Raji (cell line): ENCODE results near the gene LTBP1.

Source experiments
- POLR2A ChIP-seq: IDR thresholded peaks from 2 replicates; pipeline ENCODE4 v1.6.1; 2011; ENCODE audit warnings: low read depth, low read length, control low read depth; ENCODE audit not compliant: insufficient read depth

Gene LTBP1

DNA sequence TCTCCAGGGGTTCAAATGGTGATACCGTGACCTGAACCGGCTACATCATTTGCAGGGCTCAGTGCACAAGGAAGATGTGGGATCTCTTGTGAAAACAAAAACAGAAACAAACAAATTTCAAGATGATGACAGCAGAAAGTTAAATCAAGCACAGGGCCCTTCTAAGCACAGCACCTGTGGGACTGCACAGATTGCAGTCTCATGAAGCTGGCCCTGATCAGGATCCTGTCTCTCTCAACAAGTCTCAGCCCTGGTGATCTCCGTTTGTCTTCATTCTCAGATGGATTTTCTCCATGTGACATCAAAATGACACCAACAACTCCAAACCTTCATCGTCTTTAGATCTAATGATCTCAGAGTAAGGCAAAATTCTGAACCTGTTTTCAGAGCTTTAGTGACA, 39.7 kb downstream of the LTBP1 start:
- TF ChIP-seq POLR2A: no peak

DNA sequence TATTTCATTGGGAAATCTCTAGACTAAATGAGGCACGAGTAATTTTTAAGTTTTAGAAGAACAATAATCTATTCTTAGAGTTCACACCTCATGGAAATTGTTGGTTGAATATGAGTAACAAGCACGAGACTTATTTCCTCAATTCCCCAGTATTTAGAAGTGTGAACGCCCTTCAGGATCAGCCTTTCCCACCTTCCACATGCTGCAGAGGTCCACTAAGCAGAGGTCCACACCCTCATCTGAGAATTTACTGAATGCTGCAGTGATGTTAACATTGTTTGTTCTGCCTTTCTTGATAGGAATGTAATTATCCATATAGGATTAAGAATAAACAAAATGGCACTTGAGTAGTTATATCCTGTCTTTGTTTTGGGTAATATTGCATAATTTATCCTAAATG, 41.8 kb downstream of the LTBP1 start:
- TF ChIP-seq POLR2A: no peak

DNA sequence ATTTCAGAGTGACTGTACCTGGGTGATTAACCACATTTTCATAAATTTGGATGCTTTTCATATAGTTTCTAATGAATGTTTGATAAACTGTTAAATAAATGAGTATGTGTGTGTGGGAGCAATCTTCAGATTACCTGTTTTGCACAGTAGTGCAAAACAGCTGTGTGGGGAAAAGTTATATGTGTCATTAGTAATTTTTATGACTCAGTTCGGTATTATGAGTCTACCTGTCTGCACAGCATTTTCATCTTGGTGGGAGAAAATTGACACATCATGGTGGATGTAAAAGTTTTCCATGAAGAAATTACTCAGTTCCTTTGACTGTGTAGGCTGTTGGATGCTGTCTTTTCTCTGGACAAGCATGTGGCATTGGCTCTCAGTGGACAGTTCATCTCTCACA, 43.8 kb downstream of the LTBP1 start:
- no peak for TF ChIP-seq POLR2A

DNA sequence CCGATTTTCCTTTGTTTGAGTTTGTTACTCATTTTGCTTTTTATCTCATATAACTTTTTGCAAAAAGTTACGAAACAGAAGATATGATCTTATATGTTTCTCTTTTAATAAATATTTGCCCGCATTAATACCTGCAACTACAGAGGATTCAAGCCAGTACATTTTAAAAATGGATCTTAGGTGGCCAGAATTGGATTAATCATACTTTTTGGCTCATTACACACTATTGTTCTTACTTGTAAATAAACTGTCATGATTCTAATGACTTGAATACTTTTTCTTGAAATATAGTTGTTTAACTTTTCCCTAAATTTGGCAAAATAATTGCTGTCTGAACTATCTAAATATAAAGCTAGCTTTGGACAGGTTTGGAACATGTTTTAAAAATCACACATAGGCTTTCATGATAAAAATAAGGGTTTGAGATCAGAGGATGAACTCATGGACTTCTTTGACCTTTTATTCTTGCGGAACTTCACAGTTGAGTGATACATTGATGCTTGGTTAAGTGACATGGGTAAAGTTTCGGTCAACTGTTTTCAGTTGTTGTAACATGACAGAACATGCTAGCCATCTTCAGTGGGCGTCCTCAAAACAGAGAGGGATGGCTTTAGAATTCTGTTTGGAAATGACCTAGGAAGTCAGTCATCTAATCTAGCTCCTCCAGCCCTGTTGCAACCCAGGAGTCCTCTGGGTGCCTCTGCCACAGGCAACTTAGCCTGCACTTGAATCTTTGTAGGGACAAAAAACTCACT, 44.5 kb downstream of the LTBP1 start:
- no peak for TF ChIP-seq POLR2A

DNA sequence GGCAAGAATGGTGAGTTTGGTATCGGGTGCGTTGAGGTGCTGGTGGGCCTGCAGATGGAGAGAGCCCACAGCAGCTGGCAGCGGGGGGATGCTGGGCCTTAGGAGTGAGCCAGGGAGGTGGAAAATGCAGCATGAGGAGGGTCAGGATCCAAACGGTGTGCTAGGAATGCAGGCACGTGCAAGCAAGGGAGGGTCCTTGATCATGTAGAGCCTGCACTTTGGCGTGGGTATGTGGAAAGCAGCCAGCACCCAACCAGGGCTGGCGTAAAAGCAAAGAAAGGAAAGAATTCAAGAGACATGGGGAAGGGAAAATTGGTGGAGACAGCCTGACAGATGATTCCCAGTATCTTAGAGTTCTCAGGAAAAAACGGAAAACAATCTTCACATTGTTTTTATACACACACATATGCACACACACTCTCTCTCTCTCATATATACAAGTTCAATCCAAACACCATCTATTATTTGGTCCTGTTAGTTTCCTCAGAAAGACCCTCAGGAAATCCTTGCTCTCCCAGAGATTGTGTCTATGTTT, 46.3 kb downstream of the LTBP1 start:
- TF ChIP-seq POLR2A: no peak

DNA sequence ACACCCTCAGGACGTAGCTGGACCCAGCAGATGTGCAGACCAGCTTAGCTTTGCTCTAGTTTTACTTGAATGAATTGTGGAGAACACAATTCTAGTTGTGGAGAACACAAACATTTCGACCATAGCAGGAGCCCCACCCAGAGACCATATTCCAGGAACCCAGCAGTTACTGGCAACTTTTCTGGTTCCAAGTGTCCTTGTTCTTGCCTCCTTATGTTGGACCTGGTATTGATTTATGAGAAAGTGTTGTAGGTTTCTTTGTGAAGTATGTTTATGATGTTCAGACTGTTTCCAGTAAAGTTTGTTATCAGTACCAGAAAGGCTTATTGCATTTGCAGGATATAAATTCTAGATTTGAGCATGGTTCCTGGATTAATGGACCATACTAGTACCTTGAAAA, 51.0 kb downstream of the LTBP1 start:
- no peak for TF ChIP-seq POLR2A

- TF ChIP-seq POLR2A: no peak
These were observed 54.2 kb downstream of the LTBP1 start for GRCh38 chr2:33000986-33001385.

DNA sequence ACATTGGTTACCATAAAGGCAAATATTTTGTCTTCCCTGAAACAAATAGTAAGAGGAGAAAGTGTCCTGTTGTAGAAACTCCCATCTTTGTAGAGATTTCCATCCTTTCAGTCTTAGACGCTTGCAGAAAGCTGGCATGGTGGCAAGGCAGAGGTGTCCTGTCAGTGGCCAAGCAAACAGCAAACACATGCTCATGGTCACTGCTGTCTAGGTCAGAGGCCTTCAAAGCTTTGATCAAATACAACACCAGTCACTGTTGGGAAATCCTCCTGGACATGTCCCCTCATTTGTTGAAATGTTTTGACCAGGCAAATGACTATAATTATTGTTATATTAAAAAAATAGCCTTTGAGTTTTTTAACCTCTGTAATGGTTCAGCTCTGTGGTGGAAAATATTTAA, 55.1 kb downstream of the LTBP1 start:
- no peak for TF ChIP-seq POLR2A

DNA sequence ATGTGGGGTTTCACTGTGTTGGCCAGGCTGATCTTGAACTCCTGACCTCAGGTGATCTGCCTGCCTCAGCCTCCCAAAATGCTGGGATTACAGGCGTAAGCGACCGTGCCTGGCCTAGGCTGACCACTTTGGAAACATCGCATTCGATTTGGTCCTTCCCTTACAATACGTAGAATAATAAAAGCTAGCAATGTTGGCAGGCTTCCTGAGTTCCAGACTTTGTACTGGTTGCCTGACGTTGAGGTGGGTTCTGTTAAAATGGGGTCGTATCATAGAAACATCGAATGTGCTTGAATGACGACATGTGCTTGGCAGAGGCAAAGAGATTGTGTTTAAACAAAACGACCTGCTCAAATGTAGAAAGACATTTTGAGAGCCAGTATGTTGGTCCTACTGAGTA, 56.1 kb downstream of the LTBP1 start:
- no peak for TF ChIP-seq POLR2A

DNA sequence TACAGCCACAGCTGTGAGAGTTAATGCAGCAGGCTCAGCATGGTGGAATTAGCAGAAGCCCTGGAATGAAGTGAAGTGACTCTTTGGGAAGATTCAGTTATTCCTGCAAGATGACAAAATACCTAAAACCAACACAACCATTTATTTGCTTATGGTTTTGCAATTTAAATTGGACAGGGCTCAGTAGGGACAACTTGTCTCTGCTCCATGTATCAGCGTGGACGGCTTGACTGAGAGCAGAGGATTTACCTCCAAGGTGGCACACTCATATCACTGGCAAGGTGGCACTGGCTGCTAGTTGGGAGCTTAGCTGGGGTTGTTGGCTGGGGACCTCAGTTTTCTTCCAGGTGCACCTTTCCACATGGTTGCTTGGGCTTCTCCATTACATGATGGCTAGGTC, 58.3 kb downstream of the LTBP1 start:
- no peak for TF ChIP-seq POLR2A

DNA sequence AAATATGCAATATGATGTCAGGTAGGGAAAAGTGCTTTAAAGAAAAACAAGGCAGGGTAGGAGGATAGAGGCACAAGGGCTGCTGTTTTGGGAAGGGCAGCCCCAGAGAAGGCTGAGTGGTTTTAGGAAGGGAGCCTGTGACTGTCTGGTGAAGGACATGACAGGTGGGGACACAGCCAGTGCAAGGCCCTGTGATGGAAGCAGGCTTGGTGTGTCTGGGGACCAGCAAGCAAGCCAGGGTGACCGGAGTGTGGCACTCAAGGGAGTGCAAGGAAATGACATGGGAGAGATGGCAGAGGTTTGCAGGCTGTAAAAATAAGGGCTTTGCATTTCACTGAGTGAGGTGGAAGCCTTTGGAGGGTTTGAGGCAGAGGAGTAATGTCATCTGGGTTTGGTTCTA, 62.0 kb downstream of the LTBP1 start:
- TF ChIP-seq POLR2A: no peak

DNA sequence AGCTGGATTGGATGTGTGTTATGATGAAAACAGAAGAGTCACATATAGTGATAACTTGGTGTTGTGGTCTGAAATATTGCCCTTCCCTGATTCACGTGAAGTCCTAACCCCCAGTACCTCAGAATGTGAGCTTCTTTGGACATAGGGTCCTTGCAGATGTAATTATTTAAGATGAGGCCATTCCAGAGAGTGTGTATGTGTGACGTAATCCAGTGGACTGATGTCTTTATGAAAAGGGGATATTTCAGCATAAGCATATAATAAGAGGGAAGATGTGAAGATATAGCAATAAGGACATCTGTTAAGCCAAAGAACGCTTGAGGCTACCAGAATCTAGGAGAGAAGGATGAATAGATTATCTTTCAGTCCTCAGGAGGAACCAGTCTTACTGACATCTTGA, 62.5 kb downstream of the LTBP1 start:
- no peak for TF ChIP-seq POLR2A

GRCh38 chr2:33011373-33011772, 64.6 kb downstream of the LTBP1 start:
- TF ChIP-seq POLR2A: no peak

DNA sequence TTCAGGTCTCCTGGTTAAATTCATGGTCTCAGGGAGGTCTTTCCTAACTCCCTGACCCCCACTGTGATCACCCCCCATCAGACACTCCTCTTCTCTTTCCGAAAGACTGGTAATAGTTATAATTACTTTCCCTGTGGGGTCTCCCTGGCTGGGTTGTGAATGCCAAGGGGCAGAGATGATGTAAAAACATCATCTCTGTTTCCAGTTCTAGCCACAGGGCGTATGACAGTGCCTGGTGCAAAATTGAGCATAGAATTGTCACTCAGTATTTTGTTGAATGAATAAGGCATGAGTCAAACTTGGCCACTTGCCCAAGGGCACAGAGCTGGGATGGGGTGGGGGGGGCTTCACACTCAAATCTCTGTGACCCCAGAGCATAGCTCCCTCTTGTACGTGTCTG, 65.2 kb downstream of the LTBP1 start:
- no peak for TF ChIP-seq POLR2A

- no peak for TF ChIP-seq POLR2A
These were observed 66.9 kb downstream of the LTBP1 start for GRCh38 chr2:33013684-33014110.

- TF ChIP-seq POLR2A: no peak
These were observed 67.5 kb downstream of the LTBP1 start for GRCh38 chr2:33014268-33014667.

DNA sequence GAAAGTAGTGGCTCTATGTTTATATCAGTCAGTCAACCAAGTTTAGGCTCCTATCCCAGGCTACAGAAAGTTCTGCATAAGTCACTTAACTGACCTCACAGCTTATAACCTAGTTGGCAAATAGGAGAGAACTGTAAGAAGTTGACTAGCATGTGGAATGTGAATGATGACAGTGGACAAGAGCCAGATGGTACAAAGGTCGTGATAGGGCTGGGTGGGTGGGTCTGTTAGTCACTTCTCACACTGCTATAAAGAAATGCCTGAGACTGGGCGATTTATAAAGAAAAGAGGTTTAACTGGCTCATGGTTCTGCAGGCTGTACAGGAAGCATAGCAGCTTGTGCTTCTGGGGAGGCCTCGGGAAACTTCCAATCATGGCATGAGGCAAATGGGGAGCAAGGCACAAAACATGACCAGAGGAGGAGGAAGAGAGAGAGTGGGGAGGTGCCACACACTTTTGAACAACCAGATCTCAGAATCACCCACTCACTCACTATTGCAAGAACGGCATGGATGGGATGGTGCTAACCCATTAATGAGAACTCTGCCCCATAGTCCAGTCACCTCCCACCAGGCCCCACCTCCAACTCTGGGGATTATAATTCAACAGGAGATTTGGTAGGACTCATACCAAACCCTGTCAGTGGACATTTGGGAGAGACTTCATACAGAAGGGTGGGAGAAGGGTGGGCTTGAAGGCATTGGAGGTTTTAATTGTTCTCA, 68.8 kb downstream of the LTBP1 start:
- no peak for TF ChIP-seq POLR2A

GRCh38 chr2:33018271-33018670, 71.5 kb downstream of the LTBP1 start:
- TF ChIP-seq POLR2A: no peak
